ENCODE results near the gene OR5K2.

The OR5K2 gene

GRCh38 chr3:98501863-98502576, 4.5 kb downstream of the OR5K2 start:
- H3K4me3 ChIP-seq (ENCODE audit: low read length), result no peak overlapping the region
- no peaks in the 10 kb centered on the region for H3K27me3 ChIP-seq (ENCODE audit: control insufficient read depth, insufficient read depth, low read length)
- no peak overlapping the region for H3K27ac ChIP-seq (ENCODE audit: low read depth, low read length)
- H3K4me1 ChIP-seq (ENCODE audit: control insufficient read depth, insufficient read depth, low read length), result no peaks in the 10 kb centered on the region
- H3K36me3 ChIP-seq (ENCODE audit: control insufficient read depth, insufficient read depth, low read length), result no peaks in the 10 kb centered on the region
- H3K9ac ChIP-seq (ENCODE audit: low read length), result no peak overlapping the region

GRCh38 chr3:98504539-98504938, 7.1 kb downstream of the OR5K2 start:
- H3K4me1 ChIP-seq (ENCODE audit: control insufficient read depth, insufficient read depth, low read length), result no peaks in the 10 kb centered on the region
- no peak overlapping the region for H3K4me3 ChIP-seq (ENCODE audit: low read length)
- H3K27me3 ChIP-seq (ENCODE audit: control insufficient read depth, insufficient read depth, low read length), result no peaks in the 10 kb centered on the region
- H3K36me3 ChIP-seq (ENCODE audit: control insufficient read depth, insufficient read depth, low read length), result no peaks in the 10 kb centered on the region
- H3K27ac ChIP-seq (ENCODE audit: low read depth, low read length), result no peak overlapping the region
- no peak overlapping the region for H3K9ac ChIP-seq (ENCODE audit: low read length)

GRCh38 chr3:98508582-98508981, 11.1 kb downstream of the OR5K2 start:
- no peak overlapping the region for H3K27ac ChIP-seq (ENCODE audit: low read depth, low read length)
- H3K27me3 ChIP-seq (ENCODE audit: control insufficient read depth, insufficient read depth, low read length), result no peaks in the 10 kb centered on the region
- H3K9ac ChIP-seq (ENCODE audit: low read length), result no peak overlapping the region
- peaks cover 2% of the 10 kb centered on the region for H3K36me3 ChIP-seq (ENCODE audit: control insufficient read depth, insufficient read depth, low read length)
- H3K4me3 ChIP-seq (ENCODE audit: low read length), result no peak overlapping the region
- H3K4me1 ChIP-seq (ENCODE audit: control insufficient read depth, insufficient read depth, low read length), result no peaks in the 10 kb centered on the region

GRCh38 chr3:98512576-98512975, 15.1 kb downstream of the OR5K2 start:
- peaks cover 9% of the 10 kb centered on the region for H3K36me3 ChIP-seq (ENCODE audit: control insufficient read depth, insufficient read depth, low read length)

GRCh38 chr3:98513091-98513511, 15.6 kb downstream of the OR5K2 start:
- Histone ChIP-seq H3K9ac (ENCODE audit: low read length) (no peak overlapping the region), H3K27ac (ENCODE audit: low read depth, low read length) (no peak overlapping the region), H3K4me3 (ENCODE audit: low read length) (no peak overlapping the region), H3K27me3 (ENCODE audit: control insufficient read depth, insufficient read depth, low read length) (no peaks in the 10 kb centered on the region), H3K36me3 (ENCODE audit: control insufficient read depth, insufficient read depth, low read length) (peaks cover 11% of the 10 kb centered on the region), H3K4me1 (ENCODE audit: control insufficient read depth, insufficient read depth, low read length) (no peaks in the 10 kb centered on the region)

More at GRCh38 chr3:98512576-98512975, 15.1 kb downstream of the OR5K2 start:
- H3K9ac ChIP-seq (ENCODE audit: low read length), result no peak overlapping the region
- H3K27ac ChIP-seq (ENCODE audit: low read depth, low read length), result no peak overlapping the region
- no peaks in the 10 kb centered on the region for H3K27me3 ChIP-seq (ENCODE audit: control insufficient read depth, insufficient read depth, low read length)
- H3K4me3 ChIP-seq (ENCODE audit: low read length), result no peak overlapping the region
- no peaks in the 10 kb centered on the region for H3K4me1 ChIP-seq (ENCODE audit: control insufficient read depth, insufficient read depth, low read length)

GRCh38 chr3:98513736-98514135, 16.3 kb downstream of the OR5K2 start:
- H3K4me1 ChIP-seq (ENCODE audit: control insufficient read depth, insufficient read depth, low read length), result no peaks in the 10 kb centered on the region
- H3K4me3 ChIP-seq (ENCODE audit: low read length), result no peak overlapping the region
- peaks cover 12% of the 10 kb centered on the region for H3K36me3 ChIP-seq (ENCODE audit: control insufficient read depth, insufficient read depth, low read length)
- H3K9ac ChIP-seq (ENCODE audit: low read length), result no peak overlapping the region
- no peak overlapping the region for H3K27ac ChIP-seq (ENCODE audit: low read depth, low read length)
- H3K27me3 ChIP-seq (ENCODE audit: control insufficient read depth, insufficient read depth, low read length), result no peaks in the 10 kb centered on the region

- Histone ChIP-seq H3K27me3 (ENCODE audit: control insufficient read depth, insufficient read depth, low read length) (no peaks in the 10 kb centered on the region), H3K4me1 (ENCODE audit: control insufficient read depth, insufficient read depth, low read length) (no peaks in the 10 kb centered on the region), H3K4me3 (ENCODE audit: low read length) (no peak overlapping the region), H3K9ac (ENCODE audit: low read length) (no peak overlapping the region), H3K36me3 (ENCODE audit: control insufficient read depth, insufficient read depth, low read length) (peaks cover 12% of the 10 kb centered on the region), H3K27ac (ENCODE audit: low read depth, low read length) (no peak overlapping the region)
Measured at GRCh38 chr3:98514948-98515347, 17.5 kb downstream of the OR5K2 start.

GRCh38 chr3:98518816-98519215, 21.3 kb downstream of the OR5K2 start:
- Histone ChIP-seq H3K4me1 (ENCODE audit: control insufficient read depth, insufficient read depth, low read length) (peaks cover 10% of the 10 kb centered on the region), H3K36me3 (ENCODE audit: control insufficient read depth, insufficient read depth, low read length) (peaks cover 10% of the 10 kb centered on the region), H3K9ac (ENCODE audit: low read length) (no peak overlapping the region), H3K27me3 (ENCODE audit: control insufficient read depth, insufficient read depth, low read length) (no peaks in the 10 kb centered on the region), H3K27ac (ENCODE audit: low read depth, low read length) (no peak overlapping the region), H3K4me3 (ENCODE audit: low read length) (no peak overlapping the region)

- no peak overlapping the region for H3K4me3 ChIP-seq (ENCODE audit: low read length)
- H3K27ac ChIP-seq (ENCODE audit: low read depth, low read length), result no peak overlapping the region
- H3K27me3 ChIP-seq (ENCODE audit: control insufficient read depth, insufficient read depth, low read length), result no peaks in the 10 kb centered on the region
- H3K4me1 ChIP-seq (ENCODE audit: control insufficient read depth, insufficient read depth, low read length), result peaks cover 10% of the 10 kb centered on the region
- no peak overlapping the region for H3K9ac ChIP-seq (ENCODE audit: low read length)
- peaks cover 10% of the 10 kb centered on the region for H3K36me3 ChIP-seq (ENCODE audit: control insufficient read depth, insufficient read depth, low read length)
Measured at GRCh38 chr3:98519351-98519750, 21.9 kb downstream of the OR5K2 start.

GRCh38 chr3:98521897-98522543, 24.5 kb downstream of the OR5K2 start:
- Histone ChIP-seq H3K4me1 (ENCODE audit: control insufficient read depth, insufficient read depth, low read length) (peaks cover 10% of the 10 kb centered on the region), H3K27me3 (ENCODE audit: control insufficient read depth, insufficient read depth, low read length) (no peaks in the 10 kb centered on the region), H3K9ac (ENCODE audit: low read length) (peak overlapping the region; percentile 70), H3K36me3 (ENCODE audit: control insufficient read depth, insufficient read depth, low read length) (peaks cover 4% of the 10 kb centered on the region), H3K4me3 (ENCODE audit: low read length) (peak overlapping the region; percentile 88), H3K27ac (ENCODE audit: low read depth, low read length) (peak overlapping the region; percentile 95)

- Histone ChIP-seq H3K4me3 (ENCODE audit: low read length) (peak within 1 kb of the TSS; percentile 88), H3K27me3 (ENCODE audit: control insufficient read depth, insufficient read depth, low read length) (no peaks in the 10 kb centered on the region), H3K9ac (ENCODE audit: low read length) (peak within 1 kb of the TSS; percentile 70), H3K27ac (ENCODE audit: low read depth, low read length) (peak within 1 kb of the TSS; percentile 95), H3K36me3 (ENCODE audit: control insufficient read depth, insufficient read depth, low read length) (peaks cover 3% of the 10 kb centered on the region), H3K4me1 (ENCODE audit: control insufficient read depth, insufficient read depth, low read length) (peaks cover 10% of the 10 kb centered on the region)
Measured at GRCh38 chr3:98522544-98523281, 25.2 kb downstream of the OR5K2 start, which contains the start of gene CLDND1. TSS of gene CLDND1 (minus strand) at chr3:98522902. CDS start at chr3:98521424, 1,478 bp downstream.

GRCh38 chr3:98525494-98525893, 28.0 kb downstream of the OR5K2 start:
- no peak overlapping the region for H3K9ac ChIP-seq (ENCODE audit: low read length)
- no peaks in the 10 kb centered on the region for H3K36me3 ChIP-seq (ENCODE audit: control insufficient read depth, insufficient read depth, low read length)
- H3K4me1 ChIP-seq (ENCODE audit: control insufficient read depth, insufficient read depth, low read length), result peaks cover 10% of the 10 kb centered on the region
- no peak overlapping the region for H3K4me3 ChIP-seq (ENCODE audit: low read length)
- H3K27me3 ChIP-seq (ENCODE audit: control insufficient read depth, insufficient read depth, low read length), result no peaks in the 10 kb centered on the region
- no peak overlapping the region for H3K27ac ChIP-seq (ENCODE audit: low read depth, low read length)
